ENCODE measurements around the gene ABI2.
A peak's percentile ranks its signal among the peaks of the same experiment; 100 is the strongest.
"Not testable (repeated sequence)": the region's sequence is repeated elsewhere in the genome, so short reads cannot be mapped to it uniquely, and the experiment has no call there.

Gene ABI2

GRCh38 chr2:203328760-203329540, 756 bp downstream of the ABI2 start:
- Histone ChIP-seq H3K9ac (ENCODE audit: low read depth, low read length) (peak overlapping the region; percentile 95), H3K27ac (ENCODE audit: low read depth, low read length) (peak overlapping the region; percentile 97)

DNA sequence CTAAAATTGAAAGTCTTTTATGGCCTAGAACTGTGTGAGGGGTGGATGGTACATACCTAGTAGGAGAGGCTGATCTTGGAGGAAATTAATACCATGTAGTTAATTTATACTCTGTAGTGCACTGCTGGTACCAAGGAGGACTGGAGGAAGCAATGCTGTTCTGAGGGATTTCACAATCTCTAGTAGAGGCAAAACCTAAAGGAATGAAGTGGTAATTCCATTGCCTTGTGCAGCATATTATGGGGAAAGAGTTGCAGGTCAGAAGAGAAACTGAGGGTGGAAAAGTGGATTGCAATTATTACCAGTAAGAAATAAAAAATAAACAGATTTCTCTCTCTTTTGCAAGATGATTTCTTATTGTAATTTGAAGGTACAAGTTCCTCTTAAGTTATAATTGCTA, 2.2 kb downstream of the ABI2 start:
- Histone ChIP-seq H3K4me3 (ENCODE audit: low read length) (peak overlapping the region; percentile 98), H3K27me3 (ENCODE audit: insufficient read depth, low read length) (no peaks in the 10 kb centered on the region), H3K4me1 (ENCODE audit: insufficient read depth, low read length) (peaks cover 26% of the 10 kb centered on the region; the same call in 1 of the 2 replicates), H3K9ac (ENCODE audit: low read depth, low read length) (peak overlapping the region; percentile 24; the same call in 1 of the 2 replicates), H3K9me3 (ENCODE audit: insufficient read depth, low read depth, low read length) (no peaks in the 10 kb centered on the region), H3K27ac (ENCODE audit: low read depth, low read length) (no peak overlapping the region), H3K36me3 (ENCODE audit: insufficient read depth, low read length) (peaks cover 8% of the 10 kb centered on the region)

More at GRCh38 chr2:203328760-203329540, 756 bp downstream of the ABI2 start:
- no peaks in the 10 kb centered on the region for H3K9me3 ChIP-seq (ENCODE audit: insufficient read depth, low read depth, low read length)
- peaks cover 26% of the 10 kb centered on the region; the same call in 1 of the 2 replicates for H3K4me1 ChIP-seq (ENCODE audit: insufficient read depth, low read length)
- WGBS, result under 1% methylated on average over 30 of the region's 31 CpGs
- 0 out of 2 replicates have a peak, but pooled peaks cover 2% of the 10 kb centered on the region for H3K36me3 ChIP-seq (ENCODE audit: insufficient read depth, low read length)
- H3K27me3 ChIP-seq (ENCODE audit: insufficient read depth, low read length), result no peaks in the 10 kb centered on the region
- peak overlapping the region; percentile 98 for H3K4me3 ChIP-seq (ENCODE audit: low read length)

DNA sequence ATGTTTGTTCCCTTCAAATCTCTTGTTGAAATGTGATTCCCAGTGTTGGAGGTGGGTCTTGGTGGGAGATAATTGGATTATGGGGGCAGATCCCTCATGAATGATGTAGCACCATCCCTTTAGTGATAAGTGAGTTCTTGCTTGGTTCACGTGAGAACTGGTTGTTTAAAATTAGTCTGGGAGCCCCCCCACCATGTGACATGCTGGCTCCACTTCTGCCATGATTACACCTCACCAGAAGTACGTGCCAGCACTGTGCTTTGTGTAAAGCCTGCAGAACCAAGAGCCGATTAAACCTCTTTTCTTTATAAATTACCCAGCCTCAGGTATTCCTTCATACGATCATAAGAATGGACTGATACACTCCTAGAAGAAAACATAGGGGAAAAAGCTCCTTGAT, 10.1 kb downstream of the ABI2 start:
- peaks cover 22% of the 10 kb centered on the region for H3K36me3 ChIP-seq (ENCODE audit: insufficient read depth, low read length)
- H3K27me3 ChIP-seq (ENCODE audit: insufficient read depth, low read length), result no peaks in the 10 kb centered on the region
- H3K27ac ChIP-seq (ENCODE audit: low read depth, low read length), result no peak overlapping the region
- H3K4me3 ChIP-seq (ENCODE audit: low read length), result no peak overlapping the region
- H3K9ac ChIP-seq (ENCODE audit: low read depth, low read length), result no peak overlapping the region
- peaks cover 16% of the 10 kb centered on the region; the same call in 1 of the 2 replicates for H3K4me1 ChIP-seq (ENCODE audit: insufficient read depth, low read length)
- no peaks in the 10 kb centered on the region for H3K9me3 ChIP-seq (ENCODE audit: insufficient read depth, low read depth, low read length)
- 94% methylated on average over 4 of the region's 4 CpGs for WGBS

- peak overlapping the region; percentile 51 for H3K9ac ChIP-seq (ENCODE audit: low read depth, low read length)
- H3K36me3 ChIP-seq (ENCODE audit: insufficient read depth, low read length), result peaks cover 20% of the 10 kb centered on the region
- H3K27me3 ChIP-seq (ENCODE audit: insufficient read depth, low read length), result no peaks in the 10 kb centered on the region
- H3K27ac ChIP-seq (ENCODE audit: low read depth, low read length), result peak overlapping the region; percentile 58
- no peaks in the 10 kb centered on the region for H3K9me3 ChIP-seq (ENCODE audit: insufficient read depth, low read depth, low read length)
- no peak overlapping the region for H3K4me3 ChIP-seq (ENCODE audit: low read length)
- H3K4me1 ChIP-seq (ENCODE audit: insufficient read depth, low read length), result peaks cover 14% of the 10 kb centered on the region; the same call in 1 of the 2 replicates
- WGBS, result 94% methylated on average over 5 of the region's 6 CpGs
Observed at GRCh38 chr2:203340791-203341487, 12.7 kb downstream of the ABI2 start.

- Histone ChIP-seq H3K9me3 (ENCODE audit: insufficient read depth, low read depth, low read length) (no peaks in the 10 kb centered on the region), H3K27me3 (ENCODE audit: insufficient read depth, low read length) (no peaks in the 10 kb centered on the region), H3K9ac (ENCODE audit: low read depth, low read length) (no peak overlapping the region), H3K27ac (ENCODE audit: low read depth, low read length) (no peak overlapping the region; the same call in 1 of the 2 replicates), H3K4me1 (ENCODE audit: insufficient read depth, low read length) (peaks cover 21% of the 10 kb centered on the region), H3K36me3 (ENCODE audit: insufficient read depth, low read length) (peaks cover 15% of the 10 kb centered on the region), H3K4me3 (ENCODE audit: low read length) (no peak overlapping the region)
- 86% methylated on average over 2 of the region's 2 CpGs for WGBS
Observed at GRCh38 chr2:203341741-203342310, 13.6 kb downstream of the ABI2 start.

GRCh38 chr2:203342374-203342773, 14.2 kb downstream of the ABI2 start:
- not testable (repeated sequence) for H3K27me3 ChIP-seq (ENCODE audit: insufficient read depth, low read length); H3K4me3 ChIP-seq (ENCODE audit: low read length); H3K9me3 ChIP-seq (ENCODE audit: insufficient read depth, low read depth, low read length); H3K9ac ChIP-seq (ENCODE audit: low read depth, low read length); H3K27ac ChIP-seq (ENCODE audit: low read depth, low read length)
- Histone ChIP-seq H3K4me1 (ENCODE audit: insufficient read depth, low read length) (peaks cover 21% of the 10 kb centered on the region), H3K36me3 (ENCODE audit: insufficient read depth, low read length) (peaks cover 15% of the 10 kb centered on the region)
- WGBS, result 96% methylated on average over 4 of the region's 4 CpGs

DNA sequence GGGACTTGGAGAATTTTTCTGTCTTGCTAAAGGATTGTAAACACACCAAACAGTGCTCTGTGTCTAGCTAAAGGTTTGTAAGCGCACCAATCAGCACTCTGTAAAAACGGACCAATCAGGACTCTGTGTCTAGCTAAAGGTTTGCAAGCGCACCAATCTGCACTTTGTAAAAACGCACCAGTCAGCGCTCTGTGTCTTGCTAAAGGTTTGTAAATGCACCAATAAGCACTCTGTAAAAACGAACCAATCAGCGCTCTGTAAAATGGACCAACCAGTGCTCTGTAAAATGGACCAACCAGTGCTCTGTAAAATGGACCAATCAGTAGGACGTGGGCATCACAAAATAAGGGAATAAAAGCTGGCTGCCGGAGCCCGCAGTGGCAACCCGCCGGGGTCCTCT, 16.5 kb downstream of the ABI2 start:
- Histone ChIP-seq H3K9ac (ENCODE audit: low read depth, low read length) (no peak overlapping the region), H3K9me3 (ENCODE audit: insufficient read depth, low read depth, low read length) (no peaks in the 10 kb centered on the region), H3K27ac (ENCODE audit: low read depth, low read length) (no peak overlapping the region), H3K36me3 (ENCODE audit: insufficient read depth, low read length) (peaks cover 13% of the 10 kb centered on the region), H3K4me1 (ENCODE audit: insufficient read depth, low read length) (peaks cover 21% of the 10 kb centered on the region), H3K27me3 (ENCODE audit: insufficient read depth, low read length) (no peaks in the 10 kb centered on the region), H3K4me3 (ENCODE audit: low read length) (no peak overlapping the region)
- WGBS, result 98% methylated on average over 12 of the region's 12 CpGs

DNA sequence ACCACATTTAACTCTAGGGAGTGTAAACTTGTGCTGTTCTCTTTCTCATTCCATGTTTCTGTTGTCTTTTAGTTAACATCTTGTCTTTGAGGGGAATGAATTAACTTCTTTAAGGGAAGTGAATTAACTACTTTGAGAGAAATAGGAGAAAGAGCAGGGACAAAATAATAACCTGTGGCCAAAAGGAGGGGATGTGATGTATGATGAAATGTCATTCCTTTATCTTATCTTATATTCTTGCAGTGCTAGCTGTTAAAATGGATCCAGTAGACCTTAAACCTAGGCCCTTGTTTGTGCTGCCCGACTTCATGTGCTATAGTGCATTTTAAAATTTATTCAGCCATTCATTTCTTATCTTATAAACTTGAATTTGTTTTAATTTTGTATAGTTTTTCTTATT, 18.4 kb downstream of the ABI2 start:
- WGBS, result no CpG with 5 or more reads among the region's 1 CpG
- Histone ChIP-seq H3K4me3 (ENCODE audit: low read length) (no peak overlapping the region), H3K36me3 (ENCODE audit: insufficient read depth, low read length) (peaks cover 11% of the 10 kb centered on the region), H3K27ac (ENCODE audit: low read depth, low read length) (no peak overlapping the region), H3K9ac (ENCODE audit: low read depth, low read length) (no peak overlapping the region), H3K27me3 (ENCODE audit: insufficient read depth, low read length) (no peaks in the 10 kb centered on the region), H3K4me1 (ENCODE audit: insufficient read depth, low read length) (peaks cover 7% of the 10 kb centered on the region; the same call in 1 of the 2 replicates), H3K9me3 (ENCODE audit: insufficient read depth, low read depth, low read length) (no peaks in the 10 kb centered on the region)

DNA sequence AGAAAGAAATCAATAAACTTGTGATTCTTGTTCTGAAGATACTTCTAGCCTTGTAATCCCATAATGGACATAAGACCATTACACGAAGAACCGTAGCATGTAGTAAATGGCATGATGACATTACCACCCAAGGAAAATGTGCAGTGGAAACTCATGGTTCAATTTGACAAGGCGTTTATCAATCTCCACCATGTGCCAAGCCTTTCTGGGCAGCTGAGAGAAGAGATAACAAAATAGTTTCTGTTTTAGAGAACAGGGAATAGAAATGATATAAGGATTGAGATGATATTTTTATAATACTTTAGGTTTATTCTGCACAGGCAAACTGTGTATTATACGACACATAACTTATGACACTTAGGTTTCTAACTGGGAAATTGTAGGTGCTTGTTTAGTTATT, 19.2 kb downstream of the ABI2 start:
- Histone ChIP-seq H3K4me3 (ENCODE audit: low read length) (no peak overlapping the region), H3K9me3 (ENCODE audit: insufficient read depth, low read depth, low read length) (no peaks in the 10 kb centered on the region), H3K27ac (ENCODE audit: low read depth, low read length) (no peak overlapping the region), H3K4me1 (ENCODE audit: insufficient read depth, low read length) (peaks cover 7% of the 10 kb centered on the region; the same call in 1 of the 2 replicates), H3K36me3 (ENCODE audit: insufficient read depth, low read length) (peaks cover 16% of the 10 kb centered on the region), H3K9ac (ENCODE audit: low read depth, low read length) (no peak overlapping the region), H3K27me3 (ENCODE audit: insufficient read depth, low read length) (no peaks in the 10 kb centered on the region)
- WGBS, result 98% methylated on average over 4 of the region's 4 CpGs

DNA sequence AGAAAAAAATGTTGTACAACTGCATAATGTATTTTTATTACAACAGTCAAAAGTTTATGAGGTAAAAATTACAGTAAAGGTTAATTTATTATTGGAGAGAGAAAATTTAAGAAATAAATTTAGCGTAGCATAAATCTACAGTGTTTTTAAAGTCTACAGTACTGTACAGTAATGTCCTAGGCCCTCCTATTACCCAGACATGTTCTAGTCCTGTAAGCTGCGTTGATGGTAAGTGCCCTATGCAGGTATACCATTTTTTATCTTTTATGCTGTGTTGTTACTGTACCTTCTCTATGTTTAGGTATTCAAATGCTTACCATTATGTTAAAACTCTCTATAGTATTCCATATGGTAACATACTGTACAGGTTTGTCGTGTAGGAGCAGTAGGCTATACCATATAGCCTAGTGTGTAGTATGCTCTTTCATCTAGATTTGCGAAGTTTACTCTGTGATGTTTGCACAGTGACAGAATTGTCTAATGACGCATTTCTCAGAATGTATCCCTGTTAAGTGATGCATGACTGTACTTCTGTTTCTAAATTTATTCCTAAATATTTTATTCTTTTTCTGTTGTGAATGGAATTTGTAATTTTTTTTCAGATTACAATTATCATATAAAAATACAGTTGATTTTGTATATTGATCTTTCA, 24.5 kb downstream of the ABI2 start:
- H3K9me3 ChIP-seq (ENCODE audit: insufficient read depth, low read depth, low read length), result no peaks in the 10 kb centered on the region
- H3K4me3 ChIP-seq (ENCODE audit: low read length), result no peak overlapping the region
- no peaks in the 10 kb centered on the region for H3K4me1 ChIP-seq (ENCODE audit: insufficient read depth, low read length)
- 91% methylated on average over 5 of the region's 5 CpGs for WGBS
- H3K36me3 ChIP-seq (ENCODE audit: insufficient read depth, low read length), result peaks cover 12% of the 10 kb centered on the region; the same call in 1 of the 2 replicates
- no peak overlapping the region for H3K27ac ChIP-seq (ENCODE audit: low read depth, low read length)
- no peak overlapping the region for H3K9ac ChIP-seq (ENCODE audit: low read depth, low read length)
- H3K27me3 ChIP-seq (ENCODE audit: insufficient read depth, low read length), result no peaks in the 10 kb centered on the region

GRCh38 chr2:203354966-203355365, 26.8 kb downstream of the ABI2 start:
- H3K4me1 ChIP-seq (ENCODE audit: insufficient read depth, low read length), result no peaks in the 10 kb centered on the region
- 96% methylated on average over 3 of the region's 3 CpGs for WGBS
- no peak overlapping the region for H3K27ac ChIP-seq (ENCODE audit: low read depth, low read length)

More at GRCh38 chr2:203354966-203355365, 26.8 kb downstream of the ABI2 start:
- no peak overlapping the region for H3K4me3 ChIP-seq (ENCODE audit: low read length)
- H3K9me3 ChIP-seq (ENCODE audit: insufficient read depth, low read depth, low read length), result no peaks in the 10 kb centered on the region
- H3K36me3 ChIP-seq (ENCODE audit: insufficient read depth, low read length), result peaks cover 23% of the 10 kb centered on the region
- H3K27me3 ChIP-seq (ENCODE audit: insufficient read depth, low read length), result no peaks in the 10 kb centered on the region
- no peak overlapping the region for H3K9ac ChIP-seq (ENCODE audit: low read depth, low read length)

Data from HUES64 (cell line).